Mesothelial cell of epicardium (in vitro differentiated cells): ENCODE results near the gene PLXNC1. TPM values are rescaled to one million over a fixed set of nuclear protein-coding genes. Genes with fewer than 3 reads are reported as not detected.

Source experiments
- DNase-seq, 2 experiments: peaks; one replicate each; pipeline ENCODE4 v3.0.0; 2021; ENCODE audit warnings: low spot score in 2 of 2; ENCODE audit not compliant: unreplicated experiment in 2 of 2
- H3K27ac Mint-ChIP-seq: 2 replicates; pipeline ENCODE4 v1.8.0; 2021; ENCODE audit warnings: mixed read lengths
- H3K27me3 Mint-ChIP-seq: 2 replicates; pipeline ENCODE4 v1.8.0; 2021; ENCODE audit warnings: low read depth, mixed read lengths
- H3K36me3 Mint-ChIP-seq: 2 replicates; pipeline ENCODE4 v1.8.0; 2021; ENCODE audit warnings: mixed read lengths
- H3K4me1 Mint-ChIP-seq: 2 replicates; pipeline ENCODE4 v1.8.0; 2021; ENCODE audit warnings: mixed read lengths
- H3K4me3 Mint-ChIP-seq: 2 replicates; pipeline ENCODE4 v1.8.0; 2021; ENCODE audit warnings: mild to moderate bottlenecking, moderate library complexity, mixed read lengths
- H3K9me3 Mint-ChIP-seq: 2 replicates; pipeline ENCODE4 v1.8.0; 2021; ENCODE audit warnings: mixed read lengths
- CTCF ChIP-seq: fragments of 200-600 bp; sonication (generic); IDR thresholded peaks from one replicate; pipeline ENCODE4 v1.5.0; 2021; ENCODE audit warnings: antibody characterized with exemption; ENCODE audit not compliant: unreplicated experiment
- total RNA-seq: library from RNA; stranded (reverse); gene quantifications from 3 replicates; pipeline ENCODE4 v1.2.1, GENCODE V29; 2021

Gene PLXNC1
- total RNA-seq, 1 donor from 2014 or later, result 3.4 TPM

- H3K4me1 Mint-ChIP-seq, result peaks cover 3% of the 10 kb centered on the region
- no peaks in the 10 kb centered on the region for H3K36me3 Mint-ChIP-seq
- no peak overlapping the region for H3K4me3 Mint-ChIP-seq
- no peak overlapping the region for H3K27ac Mint-ChIP-seq
- no peaks in the 10 kb centered on the region for H3K9me3 Mint-ChIP-seq
- H3K27me3 Mint-ChIP-seq, result peaks cover 47% of the 10 kb centered on the region
- DNase-seq, result no peak
- no peak for TF ChIP-seq CTCF
These were observed 25.8 kb upstream of the PLXNC1 start for GRCh38 chr12:94122591-94122990.

DNA sequence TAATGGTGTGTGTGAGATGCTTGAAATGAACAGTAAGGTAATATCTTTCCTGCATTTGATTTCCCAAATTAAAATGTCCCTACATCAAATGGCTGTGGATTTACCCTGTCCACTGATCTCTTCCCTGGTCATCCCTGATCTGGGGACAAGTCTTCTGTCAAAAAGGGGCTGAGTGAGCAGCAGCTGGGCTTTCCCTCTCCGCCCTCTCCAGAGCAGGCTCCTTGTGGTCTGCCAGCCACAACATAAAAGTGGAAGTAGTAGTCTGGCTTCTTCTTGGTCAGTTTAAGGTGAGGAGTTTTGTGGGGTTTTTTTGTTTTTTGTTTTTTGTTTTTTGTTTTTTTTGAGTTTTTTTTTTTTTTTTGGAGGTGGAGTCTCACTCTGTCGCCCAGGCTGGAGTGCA is 25.2 kb upstream of the PLXNC1 start:
- H3K27me3 Mint-ChIP-seq, result peaks cover 53% of the 10 kb centered on the region
- no peak overlapping the region for H3K4me3 Mint-ChIP-seq
- H3K27ac Mint-ChIP-seq, result no peak overlapping the region
- no peaks in the 10 kb centered on the region for H3K36me3 Mint-ChIP-seq
- no peaks in the 10 kb centered on the region for H3K9me3 Mint-ChIP-seq
- no peak for TF ChIP-seq CTCF
- DNase-seq, result no peak
- peaks cover 3% of the 10 kb centered on the region for H3K4me1 Mint-ChIP-seq

GRCh38 chr12:94126067-94126466 is 22.3 kb upstream of the PLXNC1 start:
- Mint-ChIP-seq H3K4me1 (peaks cover 3% of the 10 kb centered on the region), H3K27me3 (peaks cover 73% of the 10 kb centered on the region), H3K36me3 (no peaks in the 10 kb centered on the region), H3K4me3 (no peak overlapping the region), H3K9me3 (peaks cover 5% of the 10 kb centered on the region), H3K27ac (no peak overlapping the region)
- no peak for DNase-seq
- no peak for TF ChIP-seq CTCF

DNA sequence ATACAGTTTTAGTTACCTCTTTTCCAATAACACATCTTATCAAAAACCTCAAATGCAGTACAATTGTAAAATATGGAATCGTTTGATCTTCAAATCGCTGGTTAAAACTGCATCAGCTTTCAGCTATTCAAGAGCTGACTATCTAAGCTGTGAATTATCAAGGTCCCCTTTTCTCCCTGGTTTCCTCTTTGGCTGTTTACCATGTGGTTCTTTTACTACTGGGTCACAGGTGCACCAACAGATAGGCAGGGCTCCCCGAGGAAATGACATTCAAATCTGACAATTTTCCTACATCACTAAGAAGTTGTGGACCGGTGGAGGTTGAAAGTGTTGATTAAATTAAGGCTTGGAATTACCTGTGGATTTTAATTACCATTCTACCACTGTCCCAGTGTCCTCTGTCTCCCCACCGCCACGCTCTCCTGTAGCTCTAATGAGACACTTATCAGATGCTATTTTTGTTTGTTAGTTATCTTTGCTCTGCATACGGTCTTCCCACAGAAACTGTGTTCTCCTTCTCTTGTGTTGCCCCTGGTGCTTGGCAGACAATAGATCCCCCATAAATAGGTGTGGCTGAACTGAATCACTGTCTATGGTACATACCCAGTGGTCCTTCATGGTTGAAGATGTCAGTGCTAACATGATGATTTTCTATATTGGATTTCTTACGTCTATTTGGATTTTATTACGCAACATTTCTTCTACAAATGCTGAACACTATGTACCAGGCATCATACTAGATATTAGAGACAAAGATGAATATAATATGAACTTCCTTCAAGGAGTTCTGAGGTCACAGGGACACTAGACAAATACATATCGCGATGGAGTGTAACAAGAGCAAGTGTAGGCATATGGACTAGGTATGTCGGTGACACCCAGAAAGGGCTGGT is 20.9 kb upstream of the PLXNC1 start:
- Mint-ChIP-seq H3K36me3 (no peaks in the 10 kb centered on the region), H3K27me3 (peaks cover 80% of the 10 kb centered on the region)
- no peak for DNase-seq

DNA sequence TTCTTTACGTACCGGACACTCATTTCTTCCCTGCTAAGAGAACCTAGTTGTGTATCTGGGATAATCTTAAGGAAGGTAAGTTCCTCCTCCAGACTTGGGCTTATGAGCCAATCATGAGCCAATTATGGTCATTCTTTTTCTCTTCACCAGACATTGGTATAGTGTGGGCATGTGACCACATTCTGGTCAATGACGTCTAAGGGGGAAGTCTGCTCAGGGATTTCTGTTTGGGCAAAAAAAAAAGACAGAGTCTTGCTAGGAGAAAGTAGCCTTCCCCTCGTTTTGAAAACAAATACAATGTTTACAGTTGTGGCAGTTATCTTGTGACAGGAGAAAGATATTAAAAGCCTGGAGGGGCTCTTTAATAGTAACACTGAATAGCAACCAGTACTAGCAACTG is 20.1 kb upstream of the PLXNC1 start:
- TF ChIP-seq CTCF, result no peak
- Mint-ChIP-seq H3K27me3 (peaks cover 79% of the 10 kb centered on the region), H3K9me3 (peaks cover 5% of the 10 kb centered on the region), H3K36me3 (no peaks in the 10 kb centered on the region), H3K4me1 (peaks cover 3% of the 10 kb centered on the region), H3K4me3 (no peak overlapping the region), H3K27ac (no peak overlapping the region)
- DNase-seq, result no peak

More for the DNA sequence above, 20.9 kb upstream of the PLXNC1 start:
- no peak overlapping the region for H3K4me3 Mint-ChIP-seq
- H3K9me3 Mint-ChIP-seq, result peaks cover 5% of the 10 kb centered on the region
- H3K4me1 Mint-ChIP-seq, result peaks cover 3% of the 10 kb centered on the region
- H3K27ac Mint-ChIP-seq, result no peak overlapping the region
- no peak for TF ChIP-seq CTCF
